Measurements from ENCODE around the gene CCDC88A. TPM values are rescaled to one million over a fixed set of nuclear protein-coding genes. Genes with fewer than 3 reads are reported as not detected.
A peak's percentile ranks its signal among the peaks of the same experiment; 100 is the strongest.
"Not testable (repeated sequence)": the region's sequence is repeated elsewhere in the genome, so short reads cannot be mapped to it uniquely, and the experiment has no call there.

CCDC88A gene
- total RNA-seq, 1 donor from 2014 or later: 42.1 TPM

DNA sequence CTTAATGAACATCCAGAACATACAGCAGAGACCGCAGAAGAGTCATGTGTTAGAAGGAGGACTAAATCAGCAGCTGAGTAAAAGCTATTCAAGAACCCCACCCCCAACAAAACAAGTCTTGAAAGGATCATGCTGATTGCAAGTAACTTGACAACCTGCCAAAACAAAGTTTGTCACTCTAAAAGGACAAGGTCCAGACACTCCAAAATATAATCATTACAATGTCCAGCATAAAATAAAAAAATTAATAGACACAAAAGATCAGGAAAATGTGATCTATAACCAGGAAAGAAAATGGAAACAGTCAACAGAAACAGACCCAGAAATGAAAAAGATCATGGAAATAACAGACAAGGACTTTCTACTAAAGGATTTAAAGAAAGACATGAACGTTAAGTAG lies 28.5 kb downstream of the CCDC88A start:
- no peak for DNase-seq (ENCODE audit: low read depth in 2 of 2)

DNA sequence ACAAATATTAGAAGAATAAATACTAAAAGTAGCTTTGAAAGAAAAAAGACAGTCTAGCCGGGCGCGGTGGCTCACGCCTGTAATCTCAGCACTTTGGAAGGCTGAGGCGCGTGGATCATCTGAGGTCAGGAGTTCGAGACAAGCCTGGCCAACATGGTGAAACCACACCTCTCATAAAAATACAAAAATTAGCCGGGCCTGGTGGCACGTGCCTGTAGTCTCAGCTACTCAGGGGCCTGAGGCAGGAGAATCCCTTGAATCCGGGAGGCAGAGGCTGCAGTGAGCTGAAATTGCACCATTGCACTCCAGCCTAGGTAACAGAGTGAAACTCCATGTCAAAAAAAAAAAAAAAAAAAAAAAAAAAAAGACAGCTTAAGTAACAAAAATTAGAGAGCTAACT lies 34.1 kb downstream of the CCDC88A start:
- DNase-seq (ENCODE audit: low read depth in 2 of 2): not testable (repeated sequence)

DNA sequence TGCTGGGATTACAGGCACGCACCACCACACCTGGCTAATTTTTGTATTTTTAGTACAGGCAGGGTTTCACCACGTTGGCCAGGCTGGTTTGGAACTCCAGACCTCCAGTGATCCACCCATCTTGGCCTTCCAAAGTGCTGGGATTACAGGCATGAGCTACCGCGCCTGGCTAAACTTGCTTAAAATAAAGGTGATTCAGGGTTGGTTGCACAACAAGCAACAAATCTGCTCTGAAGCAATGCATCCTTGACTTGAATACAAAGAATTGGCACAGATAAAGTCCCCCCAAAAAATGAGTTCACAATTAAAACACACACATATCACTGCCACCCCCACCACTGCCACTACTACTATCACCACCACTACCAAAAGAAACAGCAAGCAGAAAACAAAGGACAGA lies 34.9 kb downstream of the CCDC88A start:
- DNase-seq (ENCODE audit: low read depth in 2 of 2): no peak

DNA sequence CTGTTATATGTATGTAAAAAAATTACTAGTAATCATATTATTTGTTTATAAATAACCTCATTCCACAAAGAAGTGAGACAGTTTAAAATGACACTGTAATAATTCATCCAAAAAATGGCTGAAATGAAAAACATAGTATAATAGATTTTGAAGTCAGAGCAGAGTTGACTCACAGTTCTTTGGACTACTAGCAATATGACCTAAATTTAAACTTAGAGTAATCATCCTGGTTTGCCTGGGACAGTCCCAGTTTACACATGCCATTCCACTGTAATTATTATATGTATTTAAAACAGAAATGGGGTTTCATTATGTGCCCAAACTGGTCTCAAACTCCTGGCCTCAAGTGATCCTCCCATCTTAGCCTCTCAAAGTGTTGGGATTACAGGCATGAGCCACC lies 48.3 kb downstream of the CCDC88A start:
- DNase-seq (ENCODE audit: low read depth in 2 of 2): no peak

DNA sequence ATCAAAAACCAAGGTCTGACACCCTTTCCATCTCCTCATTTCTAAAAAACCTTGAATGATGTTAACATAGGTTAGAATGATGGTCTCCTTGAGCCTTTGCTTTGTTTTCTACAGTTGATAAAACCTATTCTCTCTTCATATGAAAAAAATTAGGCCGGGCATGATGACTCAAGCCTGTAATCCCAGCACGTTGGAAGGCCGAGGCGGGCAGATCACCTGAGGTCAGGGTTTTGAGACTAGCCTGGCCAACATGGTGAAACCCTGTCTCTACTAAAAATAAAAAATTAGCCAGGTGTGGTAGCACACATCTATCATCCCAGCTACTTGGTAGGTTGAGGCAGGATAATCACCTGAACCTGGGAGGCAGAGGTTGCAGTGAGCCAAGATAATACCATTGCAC lies 49.4 kb downstream of the CCDC88A start:
- DNase-seq (ENCODE audit: low read depth in 2 of 2): no peak

DNA sequence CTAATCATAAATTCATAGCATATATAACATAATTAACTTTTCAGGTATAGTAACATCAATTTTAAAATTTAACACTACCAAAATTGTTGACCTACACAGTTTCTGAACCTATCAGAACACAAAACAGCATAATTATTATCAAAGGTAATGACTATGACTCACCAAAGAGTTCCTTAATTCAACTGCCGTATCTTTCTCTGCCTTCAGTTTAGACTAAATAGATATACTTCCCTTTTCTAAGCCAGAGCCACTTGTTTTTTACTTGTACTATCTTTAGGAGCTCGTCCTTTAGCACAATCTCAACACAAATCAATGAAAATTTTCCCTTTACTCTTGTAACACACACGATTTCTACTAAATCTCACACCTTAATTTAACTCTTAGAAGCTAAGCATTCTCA lies 54.4 kb downstream of the CCDC88A start:
- peak in 1 of 2 donors; percentile 13 for DNase-seq (ENCODE audit: low read depth in 2 of 2)

DNA sequence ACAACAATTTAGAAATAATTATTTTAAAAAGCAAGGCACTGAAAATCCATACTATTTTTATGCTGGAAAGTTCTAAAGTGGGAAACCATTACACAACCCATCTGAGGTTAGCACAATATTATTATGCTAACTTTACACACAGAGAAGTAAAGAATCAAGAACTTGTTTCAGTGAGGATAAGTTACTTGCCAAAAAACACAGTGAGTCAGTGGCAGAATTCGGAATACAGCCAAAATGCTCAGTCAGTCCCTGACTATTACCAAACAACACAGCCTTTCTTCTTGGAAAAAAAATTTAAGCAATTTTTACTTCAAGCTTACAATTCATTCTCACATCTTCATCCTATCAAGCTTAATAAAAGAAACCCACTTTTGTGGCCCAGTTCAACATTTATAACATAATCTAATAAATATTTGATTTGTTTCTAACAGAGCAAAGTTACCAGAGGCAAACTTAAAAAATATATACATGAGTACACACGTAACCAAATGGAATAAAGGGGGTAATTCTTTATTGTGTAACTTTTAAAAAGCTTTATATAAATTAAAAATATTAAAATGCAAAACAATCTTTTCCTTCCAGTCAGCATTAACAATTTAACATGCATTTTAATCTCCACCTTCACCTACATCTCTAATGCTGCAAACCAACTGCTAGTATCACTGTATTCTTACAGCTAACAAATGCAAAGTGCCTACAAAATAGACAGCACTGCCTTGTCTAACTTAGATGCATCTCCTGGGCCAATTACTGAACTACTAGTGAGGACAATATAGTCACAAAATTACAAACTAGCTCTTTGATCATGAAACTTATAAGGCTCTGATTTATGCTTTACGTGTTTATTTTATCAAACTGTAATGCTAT lies 55.2 kb downstream of the CCDC88A start:
- peak; percentile 93 to 94 for DNase-seq (ENCODE audit: low read depth in 2 of 2)

DNA sequence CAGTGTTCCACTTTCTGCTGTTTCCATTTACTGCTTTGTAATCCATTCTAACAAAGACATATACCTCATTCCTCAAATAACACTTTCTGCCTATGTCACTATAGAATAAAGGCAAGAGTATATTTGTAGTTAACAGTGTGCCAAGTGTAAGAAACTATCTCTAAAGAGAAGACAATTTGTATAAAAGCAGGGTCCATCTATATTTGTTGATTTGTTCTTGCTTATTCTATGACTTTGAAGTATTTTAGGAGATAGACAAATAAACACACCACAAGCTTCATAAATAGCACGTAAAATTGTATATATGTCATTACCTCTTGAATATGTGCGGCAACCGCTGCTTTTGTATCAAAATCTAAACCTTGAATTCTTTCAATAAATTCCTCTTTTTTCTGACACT lies 56.0 kb downstream of the CCDC88A start:
- no peak for DNase-seq (ENCODE audit: low read depth in 2 of 2)

DNA sequence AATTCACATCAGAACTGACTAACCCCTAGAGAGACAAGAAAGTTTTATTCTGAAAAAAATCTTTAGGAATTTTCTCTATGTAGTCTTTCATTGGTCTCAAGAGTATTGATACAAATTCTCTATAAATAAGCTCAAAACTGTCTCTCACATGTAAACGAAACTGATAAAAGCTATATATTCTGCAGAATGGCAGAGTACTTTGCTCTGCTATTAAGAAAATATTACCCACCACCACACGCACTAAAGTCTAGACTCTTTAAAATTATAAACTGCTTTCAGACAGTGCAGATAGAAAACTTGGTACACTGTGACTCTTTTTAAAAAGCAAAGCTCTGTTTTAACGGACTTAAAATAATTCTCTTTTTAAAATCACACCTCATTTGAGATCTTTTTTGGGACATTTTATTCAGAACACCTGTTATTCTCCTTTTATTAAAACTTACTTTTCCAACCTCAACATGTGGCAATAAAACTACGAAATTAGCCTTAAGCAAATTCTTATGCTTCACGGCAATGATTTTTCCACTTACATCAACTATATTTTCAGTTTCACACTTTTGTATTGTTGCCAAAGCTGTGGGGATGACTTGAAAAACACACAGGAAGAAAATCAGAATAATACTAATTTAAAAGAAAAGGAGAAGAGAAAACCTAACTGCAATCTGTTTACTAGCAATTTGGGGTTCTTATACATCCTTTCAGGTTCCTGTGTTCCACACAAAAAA lies 58.0 kb downstream of the CCDC88A start:
- DNase-seq (ENCODE audit: low read depth in 2 of 2): no peak

DNA sequence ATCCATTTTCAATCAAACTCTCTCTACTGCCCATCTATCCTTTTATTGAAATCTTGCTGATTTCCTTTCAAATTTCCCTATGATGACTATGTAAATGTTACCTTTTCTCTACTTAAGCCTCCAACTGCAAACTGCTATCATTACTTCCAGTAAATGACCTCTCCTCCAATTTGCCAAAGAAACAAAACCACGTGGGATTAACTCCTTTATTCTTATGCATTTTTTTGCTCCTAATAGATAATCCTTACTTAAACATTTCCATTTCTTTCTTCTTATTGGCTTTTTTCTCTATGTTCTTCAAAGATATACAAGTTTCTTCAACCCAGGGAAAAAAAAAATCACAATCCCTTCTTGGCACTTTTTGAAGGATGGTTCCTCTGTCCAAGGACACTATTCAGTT lies 61.2 kb downstream of the CCDC88A start:
- DNase-seq (ENCODE audit: low read depth in 2 of 2): no peak

DNA sequence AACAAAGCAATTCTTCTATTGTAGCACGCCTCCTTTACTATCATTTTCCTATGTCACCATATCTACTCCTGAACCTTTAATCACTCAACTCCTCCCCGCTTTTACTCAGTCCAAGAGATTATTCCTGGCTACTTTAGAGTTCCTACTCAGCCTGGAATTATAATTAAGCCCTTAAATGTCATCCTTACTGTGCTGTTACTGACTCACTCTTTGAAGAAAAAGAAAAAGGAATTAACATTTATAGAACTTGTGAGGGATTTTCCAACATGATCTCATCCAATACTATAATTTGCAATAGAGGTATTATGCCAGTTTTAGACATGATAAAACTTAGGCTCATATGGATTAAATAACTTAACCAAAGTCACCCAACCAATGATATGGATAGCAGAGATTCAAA lies 61.7 kb downstream of the CCDC88A start:
- DNase-seq (ENCODE audit: low read depth in 2 of 2): peak in 1 of 2 donors; percentile 12

DNA sequence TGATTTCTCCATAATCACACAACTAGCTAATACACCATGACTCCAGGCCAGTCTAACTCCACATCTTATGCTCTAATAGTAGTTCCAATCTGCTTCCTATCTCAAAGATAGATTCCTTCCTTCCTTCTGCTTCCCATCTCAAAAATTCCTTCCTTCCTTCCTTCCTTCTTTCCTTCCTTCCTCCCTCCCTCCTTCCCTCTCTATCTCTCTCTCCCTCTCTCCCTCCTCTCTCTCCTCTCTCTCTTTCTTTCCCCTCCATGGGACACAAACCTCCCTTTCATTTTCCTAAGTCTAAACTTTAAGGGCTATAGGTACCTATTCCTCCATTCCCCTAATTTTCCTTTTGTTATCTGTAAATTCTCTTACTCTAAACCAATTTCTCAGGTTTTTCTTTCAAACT lies 62.5 kb downstream of the CCDC88A start:
- DNase-seq (ENCODE audit: low read depth in 2 of 2): no peak

DNA sequence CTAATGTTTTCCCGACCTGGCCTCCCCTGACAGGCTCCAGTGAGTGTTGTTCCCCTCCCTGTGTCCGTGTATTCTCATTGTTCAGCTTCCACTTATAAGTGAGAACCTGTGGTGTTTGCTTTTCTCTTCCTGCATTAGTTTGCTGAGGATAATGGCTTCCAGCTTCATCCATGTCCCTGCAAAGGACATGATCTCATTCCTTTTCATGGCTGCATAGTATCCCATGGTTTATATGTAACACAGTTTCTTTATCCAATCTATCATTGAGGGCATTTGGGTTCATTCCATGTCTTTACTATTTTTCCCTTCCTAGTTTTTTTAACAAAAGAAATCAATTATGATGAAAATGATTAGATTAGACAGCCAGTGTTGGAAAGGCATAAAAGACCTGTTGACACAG lies 63.5 kb downstream of the CCDC88A start:
- DNase-seq (ENCODE audit: low read depth in 2 of 2): not testable (repeated sequence)

DNA sequence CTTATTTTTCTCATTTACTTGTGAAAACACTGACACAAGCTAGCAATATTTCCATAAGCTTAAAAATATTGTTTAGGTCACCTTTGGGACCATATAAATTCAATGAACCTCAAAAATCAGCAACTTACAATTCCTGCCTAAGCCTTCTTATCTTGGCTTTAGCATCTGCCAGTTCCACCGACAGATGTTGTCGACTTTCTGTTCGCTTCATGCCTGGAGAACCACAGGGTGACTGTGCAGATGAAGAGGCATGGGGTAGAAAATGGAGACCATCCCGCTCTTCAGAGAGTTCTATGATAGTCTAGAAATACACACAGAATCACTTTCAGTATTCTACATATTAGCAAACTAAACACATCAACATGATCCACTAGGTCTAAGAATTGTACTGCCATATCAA lies 64.2 kb downstream of the CCDC88A start:
- DNase-seq (ENCODE audit: low read depth in 2 of 2): no peak

DNA sequence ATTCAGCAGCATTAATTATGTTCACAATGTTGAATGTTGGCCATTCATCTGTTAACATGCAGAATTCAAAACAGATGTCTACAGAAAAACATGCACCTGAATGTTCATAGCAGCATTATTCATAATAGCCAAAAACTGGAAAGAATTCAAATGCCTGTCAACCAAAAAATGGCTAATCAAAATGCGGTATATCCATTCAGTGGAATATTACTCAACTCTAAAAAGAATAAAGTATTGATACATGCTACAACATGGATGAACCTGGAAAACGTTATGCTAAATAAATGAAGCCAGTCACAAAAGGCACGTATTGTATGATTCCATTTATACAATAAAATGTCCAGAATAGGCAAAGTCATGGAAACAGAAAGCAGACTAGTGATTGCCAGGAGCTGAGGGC lies 68.0 kb downstream of the CCDC88A start:
- no peak for DNase-seq (ENCODE audit: low read depth in 2 of 2)

DNA sequence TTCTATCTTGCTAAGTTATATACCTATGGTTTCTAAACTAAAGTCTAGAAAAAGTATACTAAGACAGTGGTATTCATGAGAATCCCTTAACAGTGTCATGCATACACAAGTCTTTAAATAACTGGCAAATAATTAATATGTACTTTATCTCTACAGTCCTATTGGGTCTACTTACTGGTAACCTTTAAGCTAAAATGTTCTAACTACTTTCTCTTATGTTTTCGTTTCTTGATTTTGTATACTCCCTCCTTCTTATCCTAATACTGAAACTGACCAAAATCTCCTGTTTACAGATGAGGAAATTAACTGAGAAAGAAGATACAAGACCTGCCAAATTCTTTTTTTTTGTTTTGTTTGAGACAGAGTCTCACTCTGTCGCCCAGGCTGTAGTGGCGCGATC lies 74.6 kb downstream of the CCDC88A start:
- no peak for DNase-seq (ENCODE audit: low read depth in 2 of 2)

DNA sequence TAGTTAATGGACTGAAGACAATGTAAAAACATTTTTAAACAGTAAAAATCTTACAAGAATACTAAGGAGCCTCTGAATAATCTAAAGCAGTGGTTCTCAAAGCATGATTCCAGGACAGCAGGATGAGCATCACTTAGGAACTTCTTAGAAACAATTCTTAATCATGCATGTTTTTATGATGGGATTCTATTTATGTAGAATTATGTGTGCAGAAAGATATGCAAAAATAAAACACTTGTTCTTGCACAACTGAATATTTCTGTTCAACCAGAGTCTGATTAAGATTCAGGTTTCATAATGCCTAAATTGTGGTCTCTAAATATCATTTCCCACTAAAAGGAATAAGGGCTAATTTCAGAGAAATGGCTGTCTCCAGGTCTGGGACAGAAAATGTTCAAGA lies 81.4 kb downstream of the CCDC88A start:
- no peak for DNase-seq (ENCODE audit: low read depth in 2 of 2)

DNA sequence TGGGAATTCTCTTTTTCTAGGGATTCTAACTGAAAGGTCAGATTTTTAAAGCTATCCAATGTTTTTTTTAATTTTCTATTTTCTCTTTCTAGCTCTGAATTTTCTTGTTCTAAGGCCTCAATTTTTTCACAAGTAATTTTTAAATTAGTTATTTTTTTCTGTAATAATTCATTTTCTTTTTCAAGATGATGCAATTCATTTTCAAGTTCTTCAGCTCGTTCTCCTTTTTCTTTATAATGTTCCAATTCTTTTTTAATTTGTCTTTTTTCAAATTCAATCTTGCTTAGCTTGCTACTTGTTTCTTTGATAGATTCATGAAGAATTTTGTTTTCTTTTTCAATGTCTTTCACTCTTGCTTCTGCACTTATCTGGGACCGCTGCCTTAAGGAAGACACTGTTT lies 84.9 kb downstream of the CCDC88A start:
- no peak for DNase-seq (ENCODE audit: low read depth in 2 of 2)

DNA sequence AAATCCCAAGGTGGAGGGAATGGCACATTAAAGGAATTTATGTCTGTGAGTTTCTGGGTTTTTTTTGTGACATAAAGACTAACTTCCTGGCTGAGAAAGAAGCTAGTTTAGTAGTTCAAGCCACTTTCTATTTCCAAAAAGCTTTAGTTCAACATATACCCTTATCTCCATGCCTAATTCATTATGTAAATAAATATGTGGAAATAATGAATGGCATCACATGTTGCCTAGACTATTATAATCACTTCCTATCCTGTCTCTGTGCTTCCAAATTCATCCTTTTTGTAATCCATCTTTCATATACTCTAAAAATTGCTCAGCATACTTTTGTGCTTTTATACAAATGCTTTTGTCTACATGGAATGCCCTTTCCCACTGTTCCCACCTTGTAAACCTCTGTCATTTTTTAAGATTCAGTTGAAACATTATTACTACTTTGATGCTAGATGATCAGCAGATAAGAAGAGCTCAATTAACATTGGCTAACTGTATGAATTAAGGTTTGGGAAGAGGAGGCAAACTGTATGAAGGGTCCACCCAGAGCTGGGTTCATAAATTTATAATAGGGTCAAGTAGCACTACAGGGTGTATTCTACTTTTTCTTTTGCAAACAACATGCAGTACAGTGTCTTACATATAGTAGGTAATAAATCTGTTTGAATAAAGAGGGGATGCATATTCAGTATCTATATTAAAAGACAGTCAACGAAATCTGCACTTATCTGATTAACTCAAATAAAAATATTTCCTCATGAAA lies 88.9 kb downstream of the CCDC88A start:
- DNase-seq (ENCODE audit: low read depth in 2 of 2): no peak

DNA sequence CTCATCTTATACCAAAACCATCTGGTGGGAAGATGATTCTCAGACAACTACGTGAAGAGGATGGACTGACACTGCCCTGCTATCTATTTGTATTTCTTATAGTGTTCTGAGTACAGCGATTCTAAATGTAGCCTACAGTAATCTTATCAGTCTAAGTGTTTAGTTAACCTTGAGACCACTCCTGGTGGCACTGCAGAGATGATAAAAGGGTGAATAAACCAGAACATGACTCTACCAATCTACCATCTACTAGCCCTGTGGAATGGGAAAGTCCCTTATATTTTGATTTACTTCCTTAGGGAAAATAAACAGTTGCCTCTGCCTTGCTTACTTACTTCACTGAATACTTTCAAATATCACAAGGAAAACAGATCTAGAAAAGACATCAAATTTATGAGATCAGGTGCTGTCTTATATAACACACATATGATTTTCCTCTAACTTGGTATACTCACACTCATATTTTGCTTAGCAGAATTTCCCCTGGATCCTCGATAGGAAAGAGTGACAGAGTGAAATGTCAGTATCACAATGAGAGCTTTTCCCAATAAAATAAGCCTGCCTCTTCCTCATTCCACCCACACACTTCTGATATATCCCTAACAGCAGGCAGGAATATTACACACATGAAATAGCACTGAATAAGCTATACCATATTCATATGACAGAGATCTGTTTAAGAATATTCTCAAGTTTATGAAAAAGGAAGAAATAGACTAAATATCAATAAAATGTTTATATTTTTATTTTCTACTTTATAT lies 92.0 kb downstream of the CCDC88A start:
- DNase-seq (ENCODE audit: low read depth in 2 of 2): peak in 1 of 2 donors; percentile 45

DNA sequence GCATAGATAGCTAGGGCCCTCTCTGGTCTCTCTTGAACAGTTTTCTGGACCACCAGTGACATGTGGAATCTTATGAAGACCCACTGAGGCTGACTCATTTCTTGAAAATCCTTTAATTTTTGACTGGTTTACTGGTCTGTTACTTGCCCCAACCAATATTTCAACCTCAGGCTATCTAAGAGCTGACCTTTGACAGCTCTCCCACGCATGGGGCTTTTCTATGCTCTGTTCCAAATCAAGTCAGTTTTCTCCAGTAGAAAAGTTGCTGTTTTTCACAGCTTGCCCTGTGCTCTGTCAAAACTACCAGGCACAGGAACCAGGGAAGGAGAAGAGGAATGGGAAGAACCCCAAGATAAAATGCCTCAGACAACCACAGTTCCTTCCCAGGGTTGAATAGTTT lies 104.7 kb downstream of the CCDC88A start:
- DNase-seq (ENCODE audit: low read depth in 2 of 2): no peak

Measured in lung microvascular endothelial cell (primary cell).